T-helper 2 cell treated with Interferon-gamma antibody and Interleukin-4, amounts not matched to agents 100 ng/mL and 5 ng/mL, for 36 hours (primary cell): ENCODE measurements around the gene FRAS1. TPM values are rescaled to one million over a fixed set of nuclear protein-coding genes. Genes with fewer than 3 reads are reported as not detected.
"Not testable (repeated sequence)": the region's sequence is repeated elsewhere in the genome, so short reads cannot be mapped to it uniquely, and the experiment has no call there.

Experiments
- intact Hi-C: fragments of 100-400 bp; cut with micrococcal nuclease; formaldehyde crosslinking; loops from one replicate; pipeline ENCODE4 v1.15.1; 2023
- total RNA-seq: library from RNA; stranded (reverse); gene quantifications from 2 replicates; pipeline ENCODE4 v1.2.3, GENCODE V29; 2022

Gene FRAS1
- total RNA-seq, 1 donor from 2014 or later = not detected

DNA sequence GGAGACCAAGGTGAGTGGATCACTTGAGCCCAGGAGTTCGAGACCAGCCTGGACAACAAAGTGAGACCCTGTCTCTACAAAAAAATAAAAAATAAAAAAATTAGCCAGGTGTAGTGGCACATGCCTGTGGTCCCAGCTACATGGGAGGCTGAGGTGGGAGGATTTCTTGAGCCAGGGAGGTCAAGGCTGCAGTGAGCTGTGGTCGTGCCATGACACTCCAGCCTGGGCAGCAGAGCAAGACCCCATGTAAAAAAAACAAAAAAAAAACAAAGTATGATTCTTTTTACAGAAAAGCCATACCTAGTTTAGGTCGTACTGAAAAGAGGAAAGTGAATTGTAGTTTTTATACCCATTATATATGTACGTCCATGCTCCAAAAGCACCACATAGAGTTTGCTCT is 151.8 kb downstream of the FRAS1 start:
- intact Hi-C loops = not testable (repeated sequence)

DNA sequence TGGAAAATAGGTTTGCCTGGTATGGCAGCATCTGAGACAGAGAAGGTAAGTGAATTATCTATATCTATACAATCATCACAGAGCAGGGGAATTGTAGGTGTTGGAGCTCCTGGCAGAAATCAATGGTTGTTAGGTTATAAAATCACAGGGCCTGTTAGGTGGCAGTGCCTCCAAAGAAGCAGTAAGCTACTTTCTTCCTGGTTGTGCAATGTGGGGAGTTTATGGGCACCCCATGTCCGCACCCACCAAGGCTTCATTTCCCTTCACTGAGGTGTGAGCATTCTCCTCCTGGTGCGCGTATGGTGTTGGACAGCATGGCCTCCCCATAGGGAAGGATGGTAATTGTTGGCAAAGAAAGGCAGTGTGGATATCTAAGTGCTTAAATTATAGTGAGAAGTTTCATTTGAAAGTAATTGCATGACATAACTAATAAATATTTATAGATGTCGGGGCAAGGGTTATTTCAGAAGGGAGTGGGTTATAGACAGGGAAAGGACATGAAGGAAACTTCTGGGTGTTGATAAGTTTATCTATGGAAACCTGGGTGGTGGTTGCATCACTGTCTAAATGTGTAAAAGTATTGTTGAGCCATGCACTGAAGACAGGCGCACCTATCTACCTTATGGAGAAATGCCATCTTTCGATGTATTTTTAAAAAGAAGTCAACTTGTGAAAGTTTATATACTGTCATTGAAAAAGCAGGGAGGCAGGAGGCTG is 153.7 kb downstream of the FRAS1 start:
- intact Hi-C loops = no loop called here

DNA sequence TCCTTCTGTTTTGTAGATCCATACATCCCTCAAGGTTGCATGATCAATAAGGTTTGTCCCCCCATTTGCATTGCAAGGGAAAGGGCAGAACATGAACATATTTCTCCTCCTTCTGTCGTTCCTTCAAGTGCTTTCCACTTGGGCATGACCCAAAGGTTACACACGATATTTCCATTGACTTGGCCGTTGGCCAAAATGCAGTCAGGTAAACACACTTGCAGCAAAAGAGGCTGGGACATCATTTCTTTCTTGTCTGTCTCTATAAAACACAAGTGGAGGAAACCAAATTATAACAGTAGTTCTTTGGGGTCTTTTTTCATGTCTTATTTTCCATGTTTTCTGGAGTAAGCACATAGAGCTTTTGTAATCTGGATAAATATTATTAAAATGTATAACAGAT is 156.1 kb downstream of the FRAS1 start:
- intact Hi-C loops = no loop called here

DNA sequence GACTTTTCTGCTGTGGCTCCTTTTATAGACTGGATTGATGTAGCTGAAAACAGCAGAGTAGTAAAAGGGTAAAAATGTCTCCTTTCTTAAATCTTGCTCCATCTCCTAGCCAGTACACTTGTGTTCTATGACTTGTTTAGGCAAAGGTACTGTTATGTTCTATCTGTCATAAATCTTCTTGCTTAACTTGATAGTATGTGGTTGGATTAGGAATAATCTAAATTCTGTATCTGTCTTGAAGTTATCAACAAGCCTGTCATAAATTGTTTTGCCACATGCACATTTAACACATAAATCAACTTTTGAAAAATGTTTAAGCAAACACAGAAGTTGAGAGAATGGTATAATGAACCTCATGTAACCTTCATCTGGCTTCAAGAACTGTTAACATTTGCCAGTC is 157.0 kb downstream of the FRAS1 start:
- intact Hi-C loops = no loop called here

DNA sequence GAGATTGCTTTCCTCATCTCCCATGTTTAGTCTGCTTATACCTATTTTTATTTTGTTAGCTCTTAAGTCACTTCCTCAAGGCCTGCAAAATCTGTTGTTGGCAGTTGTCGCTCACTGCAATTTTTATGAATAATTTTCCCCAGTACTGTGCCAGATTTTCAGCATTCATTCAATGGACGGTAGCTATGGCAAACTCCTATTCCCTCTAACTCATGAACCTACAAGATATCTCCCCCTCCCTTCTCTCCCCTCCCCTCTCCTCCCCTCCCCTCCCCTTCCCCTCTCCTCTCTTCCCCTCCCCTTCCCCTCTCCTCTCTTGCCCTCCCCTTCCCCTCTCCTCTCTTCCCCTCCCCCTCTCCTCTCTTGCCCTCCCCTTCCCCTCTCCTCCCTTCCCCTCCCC is 160.4 kb downstream of the FRAS1 start:
- intact Hi-C loops = no loop called here

DNA sequence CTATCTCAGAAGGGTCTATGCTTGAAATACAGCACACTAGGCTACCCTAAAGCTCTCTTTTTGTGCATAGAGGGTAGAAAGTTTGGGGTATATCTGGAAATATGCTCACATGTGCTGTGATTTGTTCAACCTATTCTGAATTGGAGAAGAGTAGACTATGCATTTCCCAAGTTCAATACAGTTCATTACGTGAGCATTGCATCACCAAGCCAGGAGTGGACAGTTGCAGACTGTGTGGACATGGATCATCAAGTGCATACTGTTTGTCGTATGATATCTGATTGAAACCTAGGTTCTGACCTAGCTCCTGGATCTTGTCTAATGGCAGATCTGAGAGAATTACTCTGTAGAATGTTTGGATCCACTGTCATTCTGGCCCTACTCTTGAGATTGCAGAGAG is 161.1 kb downstream of the FRAS1 start:
- intact Hi-C loops = no loop called here

DNA sequence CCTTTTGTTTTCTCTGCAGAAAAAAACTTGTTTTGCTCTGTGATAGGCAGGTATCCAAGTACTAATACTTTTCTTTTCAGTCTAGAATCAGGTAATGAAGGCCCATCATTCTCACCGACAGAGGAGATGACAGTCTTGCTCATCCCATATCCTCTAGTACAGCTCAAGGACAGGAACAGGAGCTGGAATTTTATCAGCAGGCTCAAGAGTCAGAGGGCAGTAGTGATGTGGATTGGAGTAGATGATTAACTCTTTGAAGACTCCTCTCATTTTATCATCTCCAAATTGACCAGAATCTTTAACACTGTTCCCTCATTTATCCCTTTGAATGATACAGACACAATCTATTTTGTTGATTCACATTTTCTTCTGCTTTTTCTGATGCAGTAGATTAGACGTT is 162.7 kb downstream of the FRAS1 start:
- intact Hi-C loops = no loop called here

DNA sequence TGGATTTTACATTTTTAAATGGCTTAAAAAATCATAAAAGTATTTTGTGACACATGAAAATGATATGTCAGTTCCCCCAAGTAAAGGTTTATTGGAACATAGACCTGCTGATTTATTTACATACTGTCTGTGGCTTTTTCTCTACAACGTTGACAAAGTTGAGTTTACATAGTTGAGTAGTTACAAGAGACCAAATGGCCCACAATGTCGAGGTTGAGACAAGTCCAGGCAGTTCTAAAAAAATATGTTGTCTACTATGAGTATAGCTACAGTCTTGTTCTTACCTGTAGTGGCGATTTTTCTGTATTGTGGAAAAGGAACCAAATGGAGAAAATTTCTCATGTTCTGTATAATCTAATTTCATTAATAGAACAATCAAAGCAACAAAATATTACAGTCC is 163.2 kb downstream of the FRAS1 start:
- intact Hi-C loops = no loop called here

DNA sequence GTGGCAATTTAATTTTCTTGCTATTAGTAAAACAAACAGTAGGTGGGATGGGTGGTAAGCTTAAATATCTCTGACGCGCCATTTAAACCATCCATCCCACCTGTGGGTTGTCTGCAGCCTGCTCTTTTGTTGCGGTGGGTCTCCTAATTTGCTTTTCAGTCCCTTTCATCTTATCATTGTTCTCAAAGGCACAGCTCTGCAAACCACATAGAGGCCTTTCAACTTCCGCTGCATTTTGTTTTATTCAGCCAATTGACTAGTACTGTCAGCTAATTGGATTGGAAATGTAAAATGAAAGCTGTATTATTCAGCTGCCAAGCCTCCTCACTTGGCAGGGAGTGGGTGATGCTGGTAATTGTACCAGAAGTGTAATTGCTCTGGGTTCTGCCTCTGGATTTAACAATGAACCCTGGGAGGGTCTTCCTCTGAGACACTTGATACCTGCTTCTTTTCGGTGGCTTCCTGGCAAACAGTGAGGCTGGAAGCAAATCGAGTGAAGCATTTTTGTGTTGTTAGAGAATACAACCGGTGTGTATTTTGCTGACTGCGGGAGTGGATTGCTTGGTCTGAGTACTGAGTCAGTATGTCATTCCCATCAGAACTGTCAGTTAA is 165.6 kb downstream of the FRAS1 start:
- intact Hi-C loops = no loop called here

DNA sequence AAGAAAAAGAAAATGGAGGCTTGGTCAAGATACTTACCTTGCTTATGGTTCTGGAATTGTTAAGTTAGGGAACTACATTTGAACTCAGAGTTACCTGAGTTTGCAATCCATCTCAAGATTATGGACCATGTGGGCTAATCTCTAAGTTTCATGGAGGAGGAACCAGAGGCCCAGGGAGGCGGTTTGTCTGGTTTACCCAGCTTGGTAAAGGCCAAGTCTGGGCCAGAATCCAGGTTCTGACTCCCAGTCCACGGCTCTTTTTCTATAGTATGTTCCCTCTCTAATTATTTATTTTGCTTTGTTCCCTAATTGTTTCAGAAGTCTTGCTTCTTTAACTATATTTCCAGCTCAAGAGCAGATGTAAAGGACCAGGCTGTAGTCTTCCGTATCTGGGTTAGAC is 168.1 kb downstream of the FRAS1 start:
- intact Hi-C loops = no loop called here

DNA sequence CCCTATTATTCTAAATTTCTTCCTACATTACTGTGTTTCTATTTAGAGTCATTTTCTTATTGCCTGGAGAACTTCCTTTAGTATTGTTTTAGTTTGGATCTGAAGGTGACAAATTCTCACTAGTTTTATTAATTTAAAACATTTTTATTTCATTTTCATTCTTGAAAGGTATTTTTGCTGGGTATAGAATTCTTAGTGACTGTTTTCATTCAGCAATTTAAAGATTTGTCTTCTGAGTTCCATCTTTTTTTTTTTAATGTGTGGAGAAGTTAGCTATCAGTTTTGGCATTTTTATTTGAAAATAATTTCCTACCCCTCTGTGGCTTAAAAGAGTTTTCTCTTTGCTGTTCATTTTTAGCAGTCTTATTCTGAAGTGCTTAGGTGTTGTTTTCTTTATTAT is 169.2 kb downstream of the FRAS1 start:
- intact Hi-C loops = no loop called here

DNA sequence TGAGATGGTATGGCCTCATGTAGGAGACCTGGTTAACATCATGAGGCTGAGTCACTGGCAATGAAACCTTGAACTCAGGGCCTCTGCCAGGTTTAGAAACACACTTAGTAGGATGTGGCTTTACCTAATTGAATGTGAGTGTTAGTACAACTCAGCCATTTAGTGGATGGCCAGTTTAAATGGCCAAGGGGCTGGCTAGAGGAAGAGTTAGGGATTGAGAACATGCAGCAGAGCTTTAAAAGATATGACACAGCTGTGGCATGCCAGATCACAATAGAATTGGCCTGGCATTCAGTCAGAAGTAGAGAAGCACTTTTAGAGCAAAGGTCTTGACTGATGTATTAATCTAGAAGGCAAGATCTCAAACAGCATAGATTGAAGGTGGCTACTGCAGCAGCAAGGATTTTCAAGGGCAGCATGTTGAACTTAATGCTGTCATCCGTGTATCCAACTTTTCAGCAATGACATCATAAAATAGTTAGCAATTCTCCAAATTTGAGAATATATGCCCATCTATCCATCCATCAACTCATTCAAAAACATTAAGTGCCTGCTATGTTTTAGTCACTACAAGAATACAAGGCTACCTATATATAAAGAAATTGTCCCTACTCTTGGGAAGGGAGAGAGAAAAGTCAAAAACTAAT is 170.4 kb downstream of the FRAS1 start:
- intact Hi-C loops = no loop called here

DNA sequence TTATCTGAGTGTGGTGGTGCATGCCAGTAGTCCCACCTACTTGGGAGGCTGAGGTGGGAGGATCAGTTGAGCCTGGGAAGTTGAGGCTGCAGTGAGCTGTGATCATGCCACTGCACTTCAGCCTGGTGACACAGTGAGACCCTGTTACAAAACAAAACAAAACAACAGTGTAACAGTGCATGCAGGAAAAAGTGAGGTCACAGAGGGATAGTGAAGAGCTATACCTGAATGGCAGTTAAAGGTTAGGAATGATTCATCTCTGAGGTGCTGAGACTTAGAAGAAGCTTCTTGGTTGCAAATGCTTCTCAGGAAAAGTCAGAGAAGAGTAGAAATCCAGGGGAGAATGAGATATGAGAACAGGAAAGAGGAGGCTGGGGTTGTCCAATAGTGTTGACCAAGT is 178.7 kb downstream of the FRAS1 start:
- intact Hi-C loops = no loop called here

DNA sequence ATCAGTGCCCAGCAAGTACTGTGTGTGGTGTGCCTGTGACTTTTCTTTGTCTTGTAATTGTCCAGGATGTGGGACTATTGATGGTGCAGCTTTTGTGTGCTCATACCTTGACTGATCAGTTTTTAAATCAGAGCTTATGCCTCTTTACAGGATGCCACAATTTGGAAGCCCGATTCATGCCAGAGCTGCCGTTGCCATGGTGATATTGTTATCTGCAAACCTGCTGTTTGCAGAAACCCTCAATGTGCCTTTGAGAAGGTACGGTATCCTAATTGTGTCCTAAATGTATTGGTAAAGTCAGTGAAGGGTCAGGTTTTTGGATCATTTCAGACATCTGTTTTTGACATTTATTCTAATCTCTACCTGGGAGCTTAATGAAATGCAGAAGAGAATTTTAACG is 180.2 kb downstream of the FRAS1 start:
- intact Hi-C loops = no loop called here

DNA sequence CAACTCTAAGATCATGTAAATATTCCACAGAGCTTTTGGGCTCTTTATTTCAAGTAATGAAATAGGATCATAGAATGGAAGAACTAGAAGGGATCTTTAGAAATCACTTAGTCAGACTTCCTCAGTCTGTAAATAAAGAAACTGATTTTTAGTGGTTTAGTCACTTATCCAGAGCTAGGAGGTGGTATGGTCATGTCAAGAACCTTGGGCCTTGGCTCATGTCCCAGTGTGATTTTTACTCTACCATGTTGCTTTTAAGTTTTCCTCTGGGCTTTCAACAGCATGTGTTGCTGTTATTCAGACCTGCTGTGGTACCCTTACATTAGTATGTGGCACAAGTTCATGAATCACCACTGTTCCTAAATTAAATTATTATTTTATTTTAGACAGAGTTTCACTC is 184.9 kb downstream of the FRAS1 start:
- intact Hi-C loops = no loop called here

DNA sequence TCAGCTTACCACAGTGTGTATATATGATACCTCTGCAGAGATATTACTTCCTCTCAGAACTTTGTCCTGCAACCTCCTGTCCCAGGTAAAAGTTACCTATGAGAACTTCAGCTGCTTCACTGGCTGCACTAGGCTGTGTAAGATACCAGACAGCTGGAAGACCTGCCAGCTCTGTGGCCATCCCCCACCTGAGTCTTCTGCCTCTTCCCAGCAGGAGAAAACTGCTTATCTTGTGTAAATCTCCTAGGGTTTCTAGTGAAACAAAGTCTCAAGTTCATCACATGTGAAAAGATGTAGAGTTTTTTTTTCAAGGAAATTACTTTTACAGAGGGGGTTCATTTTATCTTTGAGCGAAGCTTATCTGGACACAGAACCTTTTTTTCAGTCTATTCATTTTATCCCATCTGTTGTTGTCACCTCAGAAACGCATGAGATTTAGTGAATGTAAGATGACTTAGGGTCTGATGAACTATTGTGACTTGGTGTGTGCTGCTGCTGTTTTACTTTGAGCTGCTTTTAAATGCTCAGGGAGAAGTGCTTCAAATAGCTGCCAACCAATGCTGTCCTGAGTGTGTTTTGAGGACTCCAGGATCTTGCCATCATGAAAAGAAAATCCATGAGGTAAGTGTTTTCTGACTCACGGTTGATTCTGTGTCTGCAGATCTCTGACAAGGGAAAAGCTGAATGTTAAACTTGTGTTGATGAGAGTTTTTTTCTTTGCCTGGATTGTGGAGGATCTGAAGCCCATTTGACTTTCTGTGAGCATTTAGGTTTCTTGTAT is 187.8 kb downstream of the FRAS1 start:
- intact Hi-C loops = no loop called here

DNA sequence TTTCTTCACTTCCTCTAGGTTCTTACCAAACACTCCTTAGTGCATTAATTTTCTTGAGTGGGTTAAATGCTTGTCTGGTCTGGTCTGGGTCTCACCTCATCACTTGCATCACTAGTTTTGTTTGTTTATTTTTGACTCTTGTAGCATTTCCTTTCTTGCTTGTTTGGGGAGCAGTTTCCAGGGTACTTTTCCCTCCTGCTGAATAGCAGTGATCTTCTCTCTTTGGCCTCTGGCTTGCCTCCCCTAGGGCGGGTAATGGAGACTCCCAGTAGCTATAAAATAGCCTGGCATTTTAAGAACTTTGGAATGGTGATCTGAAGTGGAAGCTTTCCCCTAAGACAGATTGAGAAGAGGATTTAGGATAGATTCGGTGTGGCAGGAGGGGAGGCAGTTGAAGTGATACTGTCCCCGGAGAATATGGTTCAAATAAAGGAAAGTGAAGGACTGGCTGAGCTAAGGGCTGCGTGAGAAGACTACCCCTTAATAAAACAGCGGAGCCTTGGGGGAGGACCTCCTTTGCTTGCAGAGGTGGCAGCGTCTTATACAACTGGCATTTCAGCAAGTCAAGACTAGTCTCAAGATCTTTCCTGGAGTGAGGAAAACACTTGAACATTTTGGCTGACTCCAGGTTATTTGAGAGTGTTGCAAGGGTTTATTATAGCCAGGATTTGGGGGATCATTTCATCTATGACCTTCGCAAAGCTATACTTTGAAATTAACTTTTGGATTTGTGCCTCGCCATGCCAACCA is 190.6 kb downstream of the FRAS1 start:
- intact Hi-C loops = no loop called here

DNA sequence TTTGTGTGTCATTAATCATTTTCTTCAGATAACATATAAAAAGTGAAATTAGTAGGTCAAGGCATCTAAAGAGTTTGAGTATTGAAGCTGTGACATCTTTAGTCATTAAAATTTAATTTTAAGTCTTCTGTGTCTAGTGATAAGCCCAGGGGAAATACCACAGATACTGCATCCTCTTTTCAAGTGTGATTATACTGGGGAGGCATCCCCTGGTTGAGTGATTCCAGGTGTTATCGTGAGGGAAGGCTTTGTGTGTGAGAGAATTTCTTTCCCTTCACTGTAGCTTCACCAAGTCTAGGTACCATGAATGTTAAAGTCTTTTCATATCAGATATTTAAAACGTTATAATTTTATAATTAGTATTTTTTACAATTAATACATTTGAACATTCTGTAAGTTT is 193.4 kb downstream of the FRAS1 start:
- intact Hi-C loops = no loop called here

DNA sequence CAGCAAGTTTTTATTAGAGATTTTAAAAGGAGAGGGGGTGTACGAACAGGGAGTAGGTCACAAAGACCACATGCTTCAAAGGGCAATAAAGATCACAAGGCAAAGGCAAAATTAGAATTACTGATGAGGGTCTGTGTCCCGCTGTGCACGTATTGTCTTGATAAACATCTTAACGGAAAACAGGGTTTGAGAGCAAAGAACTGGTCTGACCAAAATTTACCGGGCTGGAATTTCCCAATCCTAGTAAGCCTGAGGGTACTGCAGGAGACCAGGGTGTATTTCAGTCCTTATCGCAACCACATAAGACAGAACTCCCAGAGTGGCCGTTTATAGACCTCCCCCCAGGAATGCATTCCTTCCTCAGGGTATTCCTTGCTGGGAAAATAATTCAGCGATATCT is 195.7 kb downstream of the FRAS1 start:
- intact Hi-C loops = not testable (repeated sequence)

DNA sequence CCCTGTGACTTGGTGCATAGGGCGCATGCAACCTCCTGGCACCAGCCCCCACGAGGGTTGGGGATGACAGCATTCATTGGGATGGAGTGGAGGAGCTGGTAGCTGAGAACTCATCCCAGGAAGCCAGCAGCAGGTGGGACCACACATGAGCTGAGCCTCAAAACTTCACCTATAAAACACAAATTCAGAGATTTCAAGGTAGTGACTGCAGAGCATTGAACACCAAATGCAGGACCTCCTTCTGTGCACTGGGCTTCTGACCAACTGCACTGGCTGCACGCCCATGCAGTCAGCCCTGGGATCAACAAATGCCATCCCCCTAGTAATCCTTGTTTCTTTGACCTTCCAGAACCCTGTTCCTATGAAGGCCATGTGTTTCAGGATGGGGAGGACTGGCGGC is 197.8 kb downstream of the FRAS1 start:
- intact Hi-C loops = no loop called here

DNA sequence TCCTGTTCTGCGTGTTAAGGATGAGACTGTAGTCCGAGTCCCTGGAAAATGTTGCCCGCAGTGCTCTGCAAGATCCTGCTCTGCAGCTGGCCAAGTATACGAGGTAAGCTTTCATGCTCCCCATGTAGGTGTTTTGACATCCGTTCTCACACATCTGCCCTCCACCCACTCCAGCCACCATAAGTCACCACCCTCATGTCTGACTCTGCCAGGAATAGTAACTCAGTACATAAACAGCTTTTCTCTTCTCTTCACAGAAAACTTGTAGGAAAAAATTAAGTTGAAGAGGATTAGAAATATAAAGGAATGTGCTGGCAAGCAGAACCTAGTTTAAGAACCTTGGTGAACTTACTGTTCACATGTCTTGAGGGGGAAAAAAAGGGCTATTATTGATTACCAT is 207.9 kb downstream of the FRAS1 start:
- intact Hi-C loops = no loop called here
